GM06990 (cell line): Measurements from ENCODE around the gene SNTB2.

Source experiments
- DNase-seq: peaks from one replicate; pipeline ENCODE4 v3.0.0-alpha.2; 2011; ENCODE audit not compliant: insufficient read length; ENCODE audit errors: extremely low read depth
- H3K27me3 ChIP-seq: replicated peaks from 2 replicates; pipeline ENCODE4 v1.6.0; 2011; ENCODE audit warnings: low read length; ENCODE audit not compliant: control insufficient read depth, insufficient read depth
- H3K36me3 ChIP-seq: 2 replicates; pipeline ENCODE4 v1.5.1; 2011; ENCODE audit warnings: low read length; ENCODE audit not compliant: control insufficient read depth, insufficient read depth
- H3K4me3 ChIP-seq: replicated peaks from 2 replicates; pipeline ENCODE4 v1.5.1; 2011; ENCODE audit warnings: low read depth, mild to moderate bottlenecking, control low read depth, low read length
- CTCF ChIP-seq: IDR thresholded peaks from 2 replicates; pipeline ENCODE4 v1.5.1; 2011; ENCODE audit warnings: low read length, control low read depth, mild to moderate bottlenecking, inconsistent platforms; ENCODE audit not compliant: insufficient read depth, poor library complexity, severe bottlenecking

Gene SNTB2

GRCh38 chr16:69260019-69260418 is 73.1 kb downstream of the SNTB2 start:
- no peaks in the 10 kb centered on the region for H3K36me3 ChIP-seq
- H3K4me3 ChIP-seq: no peak overlapping the region
- peak; percentile 10 for TF ChIP-seq CTCF
- no peaks in the 10 kb centered on the region for H3K27me3 ChIP-seq
- DNase-seq: no peak

GRCh38 chr16:69260506-69260905 is 73.5 kb downstream of the SNTB2 start:
- H3K36me3 ChIP-seq: no peaks in the 10 kb centered on the region
- H3K27me3 ChIP-seq: no peaks in the 10 kb centered on the region
- no peak overlapping the region for H3K4me3 ChIP-seq
- DNase-seq: no peak
- TF ChIP-seq CTCF: no peak

GRCh38 chr16:69266334-69267063 is 79.5 kb downstream of the SNTB2 start:
- no peak for DNase-seq
- no peaks in the 10 kb centered on the region for H3K36me3 ChIP-seq
- no peak for TF ChIP-seq CTCF
- H3K4me3 ChIP-seq: no peak overlapping the region
- H3K27me3 ChIP-seq: no peaks in the 10 kb centered on the region

GRCh38 chr16:69267633-69268032 is 80.7 kb downstream of the SNTB2 start:
- TF ChIP-seq CTCF: no peak
- H3K4me3 ChIP-seq: no peak overlapping the region
- no peaks in the 10 kb centered on the region for H3K36me3 ChIP-seq

GRCh38 chr16:69270395-69270794 is 83.4 kb downstream of the SNTB2 start:
- no peaks in the 10 kb centered on the region for H3K27me3 ChIP-seq
- no peak overlapping the region for H3K4me3 ChIP-seq
- H3K36me3 ChIP-seq: no peaks in the 10 kb centered on the region
- DNase-seq: no peak
- no peak for TF ChIP-seq CTCF

More at GRCh38 chr16:69267633-69268032, 80.7 kb downstream of the SNTB2 start:
- no peak for DNase-seq
- H3K27me3 ChIP-seq: no peaks in the 10 kb centered on the region
